GM19240 (cell line): ENCODE data around the gene SLC25A21.

ENCODE experiments used
- DNase-seq: peaks from one replicate; pipeline ENCODE4 v3.0.0; 2011; ENCODE audit warnings: low spot score; ENCODE audit not compliant: insufficient read length

SLC25A21 gene

DNA sequence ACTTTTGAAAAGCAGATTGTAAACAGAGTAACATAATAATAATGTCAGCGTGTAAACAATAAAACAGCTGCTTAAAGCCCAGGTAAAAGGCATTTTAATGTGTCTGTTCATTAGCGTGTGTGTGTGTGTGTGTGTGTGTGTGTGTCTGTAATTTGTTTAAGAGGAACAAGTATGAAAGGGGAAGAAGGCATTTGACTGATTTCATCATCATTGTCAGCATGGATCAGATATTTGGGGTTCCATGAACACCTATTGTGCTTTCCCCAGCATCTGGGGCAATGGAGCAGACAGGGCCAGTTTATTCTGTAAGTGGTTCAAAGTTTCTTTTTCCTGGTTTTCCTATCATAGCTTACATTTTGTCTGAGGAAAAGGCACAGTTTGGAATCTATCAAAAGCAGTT, 28.9 kb downstream of the SLC25A21 start:
- DNase-seq: no peak

DNA sequence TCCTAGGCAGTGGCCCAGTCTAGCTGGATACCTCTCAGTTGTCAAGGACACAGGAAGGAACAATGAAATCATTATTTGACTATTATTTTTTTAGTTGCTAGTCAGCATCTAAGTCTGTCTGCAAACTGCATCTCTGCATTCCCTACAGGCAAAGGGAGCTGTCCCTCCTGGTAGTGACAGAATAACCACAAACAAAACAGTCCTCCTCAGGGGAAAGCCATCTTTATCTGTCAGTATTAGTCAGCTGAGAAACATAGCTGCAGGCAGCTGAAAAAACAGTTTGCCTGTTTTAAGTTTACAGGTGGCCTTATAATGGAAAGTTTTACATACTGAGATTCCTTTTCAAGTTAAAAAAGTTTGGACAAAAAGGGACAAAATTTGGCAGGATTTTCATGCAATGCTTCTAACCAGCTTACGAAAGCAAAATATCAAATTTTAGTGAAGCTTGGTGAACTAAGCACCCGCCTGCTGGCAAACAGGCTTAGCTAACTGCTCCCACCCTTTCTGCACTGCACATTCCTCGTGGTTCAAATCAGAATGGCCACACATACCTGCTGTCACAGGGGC, 29.5 kb downstream of the SLC25A21 start:
- no peak for DNase-seq

DNA sequence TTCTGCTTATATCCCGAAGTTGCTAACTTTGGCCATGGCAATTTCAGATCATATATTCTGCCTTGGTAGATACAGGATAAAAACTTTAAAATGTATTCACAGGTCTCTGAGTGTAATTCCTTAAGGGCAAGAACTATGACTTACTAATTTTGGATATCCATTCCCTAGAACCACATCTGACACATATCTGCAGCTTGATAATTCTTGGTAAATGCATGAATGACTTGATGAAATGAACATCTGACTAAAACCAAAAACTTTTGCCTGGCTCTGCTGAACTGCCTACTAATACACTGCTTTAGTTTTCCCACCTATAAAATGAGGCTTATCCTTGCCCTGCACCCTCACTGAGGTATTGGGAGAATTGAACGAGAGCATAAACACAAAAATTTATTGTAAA, 32.2 kb downstream of the SLC25A21 start:
- DNase-seq: no peak

DNA sequence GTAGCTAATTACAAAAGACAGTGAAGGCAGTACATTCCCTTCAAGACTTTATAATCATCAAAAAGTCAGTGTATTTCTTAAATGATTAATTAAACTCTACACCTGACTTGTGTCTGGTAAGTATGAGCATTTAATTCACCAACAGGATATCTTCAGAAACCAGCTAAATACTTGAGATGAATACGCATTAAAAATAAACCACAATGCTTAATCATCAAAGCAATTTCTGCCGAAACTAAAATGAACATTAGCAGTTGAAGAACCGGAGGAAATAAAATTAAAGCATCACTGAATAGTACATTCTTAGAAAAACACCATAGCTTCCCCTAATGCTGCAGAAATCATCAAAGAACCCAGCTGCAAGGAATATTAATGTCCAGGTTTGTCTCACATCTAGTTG, 32.7 kb downstream of the SLC25A21 start:
- no peak for DNase-seq

- DNase-seq: no peak
Observed at GRCh38 chr14:37138898-37139297, 33.5 kb downstream of the SLC25A21 start.

- DNase-seq: no peak
Observed at GRCh38 chr14:37133284-37133913, 39.0 kb downstream of the SLC25A21 start.

GRCh38 chr14:37131205-37131604, 41.2 kb downstream of the SLC25A21 start:
- no peak for DNase-seq

- no peak for DNase-seq
Observed at GRCh38 chr14:37129047-37129446, 43.4 kb downstream of the SLC25A21 start.

- DNase-seq: no peak
Observed at GRCh38 chr14:37124614-37125013, 47.8 kb downstream of the SLC25A21 start.

- no peak for DNase-seq
Observed at GRCh38 chr14:37122919-37123639, 49.3 kb downstream of the SLC25A21 start.

- DNase-seq: no peak
Observed at GRCh38 chr14:37122288-37122687, 50.1 kb downstream of the SLC25A21 start.

DNA sequence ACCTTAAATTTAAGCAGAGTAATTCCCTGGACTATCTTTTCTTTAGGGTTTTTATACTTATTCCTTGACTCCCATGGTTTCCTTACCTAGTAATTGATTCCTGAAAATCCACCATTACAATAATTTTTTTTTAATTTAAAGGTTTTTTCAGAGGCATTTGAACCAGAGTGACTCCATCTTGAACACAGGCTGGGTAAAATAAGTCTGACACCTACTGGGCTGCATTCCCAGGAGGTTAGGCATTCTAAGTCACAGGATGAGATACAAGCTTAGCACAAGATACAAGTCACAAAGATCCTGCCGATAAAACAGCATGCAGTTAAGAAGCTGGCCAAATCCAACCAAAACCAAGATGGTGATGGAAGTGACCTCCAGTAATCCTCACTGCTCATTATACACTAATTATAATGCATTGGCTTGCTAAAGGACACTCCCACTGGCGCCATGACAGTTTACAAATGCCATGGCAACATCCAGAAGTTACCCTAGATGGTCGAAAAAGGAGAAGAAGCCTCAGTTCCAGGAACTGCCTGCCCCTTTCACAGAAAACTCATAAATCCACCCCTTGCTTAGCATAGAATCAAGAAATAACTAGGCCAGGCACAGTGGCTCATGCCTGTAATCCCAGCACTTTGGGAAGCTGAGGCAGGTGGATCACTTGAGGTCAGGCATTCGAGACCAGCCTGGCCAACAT, 53.6 kb downstream of the SLC25A21 start:
- no peak for DNase-seq

- no peak for DNase-seq
Observed at GRCh38 chr14:37116933-37117849, 55.2 kb downstream of the SLC25A21 start.

DNA sequence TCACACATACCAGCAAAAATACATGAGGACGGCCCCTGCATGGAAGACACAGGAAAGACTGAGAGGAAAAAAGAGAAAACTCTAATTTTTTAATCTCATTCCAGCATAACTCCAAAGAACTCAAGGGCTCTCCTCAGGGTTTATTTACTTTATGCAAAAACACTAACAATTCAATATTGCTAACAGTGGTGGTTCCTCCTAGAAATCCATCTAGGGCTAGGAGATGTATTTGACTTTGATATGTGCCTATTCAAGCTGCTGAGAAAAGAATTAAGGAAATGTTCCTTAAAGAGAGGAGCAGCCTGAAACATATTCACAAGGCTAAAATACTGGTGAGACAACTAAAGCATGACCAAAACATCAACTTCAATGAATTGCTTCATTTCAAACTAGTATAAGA, 57.0 kb downstream of the SLC25A21 start:
- no peak for DNase-seq

GRCh38 chr14:37114559-37114958, 57.8 kb downstream of the SLC25A21 start:
- no peak for DNase-seq

- no peak for DNase-seq
Observed at GRCh38 chr14:37114002-37114401, 58.4 kb downstream of the SLC25A21 start.

DNA sequence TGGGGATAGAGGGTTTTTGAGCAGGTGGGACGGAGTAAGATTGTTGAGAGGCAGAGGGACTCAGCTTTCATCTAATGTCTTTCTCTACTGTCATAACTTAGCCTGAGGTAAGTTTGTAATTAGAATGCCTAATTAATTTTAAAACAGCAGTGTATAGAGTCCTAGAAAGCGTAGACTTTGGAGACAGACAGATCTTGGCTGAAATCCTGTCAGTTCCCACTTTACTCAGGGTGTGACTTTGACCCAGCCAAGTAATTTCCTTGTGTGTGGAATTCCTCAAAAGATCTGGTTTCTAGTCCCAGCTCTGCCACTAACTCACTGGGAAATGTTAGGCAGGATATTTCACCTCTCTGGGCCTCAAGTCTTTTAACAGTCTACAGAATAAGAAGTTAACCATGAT, 74.3 kb downstream of the SLC25A21 start:
- DNase-seq: no peak

- DNase-seq: no peak
Observed at GRCh38 chr14:37094502-37094901, 77.9 kb downstream of the SLC25A21 start.

- no peak for DNase-seq
Observed at GRCh38 chr14:37093364-37093763, 79.0 kb downstream of the SLC25A21 start.

- no peak for DNase-seq
Observed at GRCh38 chr14:37091651-37092050, 80.8 kb downstream of the SLC25A21 start.

GRCh38 chr14:37090026-37090425, 82.4 kb downstream of the SLC25A21 start:
- no peak for DNase-seq
